HFF-Myc (cell line): ENCODE results near the gene RREB1.
A peak's percentile ranks its signal among the peaks of the same experiment; 100 is the strongest.

Experiments
- DNase-seq: peaks from one replicate; pipeline ENCODE4 v3.0.0-alpha.2; 2011; ENCODE audit warnings: low read depth; ENCODE audit errors: extremely low read depth
- H3K4me3 ChIP-seq: replicated peaks from 2 replicates; pipeline ENCODE4 v1.5.1; 2011; ENCODE audit warnings: low read depth, mild to moderate bottlenecking, control low read depth, low read length
- CTCF ChIP-seq: IDR thresholded peaks from 2 replicates; pipeline ENCODE4 v1.5.1; 2012; ENCODE audit warnings: mild to moderate bottlenecking, low read depth, low read length, control low read depth; ENCODE audit errors: missing control alignments

RREB1 gene

GRCh38 chr6:7108196-7108963, 619 bp downstream of the RREB1 start:
- TF ChIP-seq CTCF = no peak
- H3K4me3 ChIP-seq = peak overlapping the region; percentile 97
- no peak for DNase-seq

- TF ChIP-seq CTCF = no peak
- peak; percentile 20 for DNase-seq
Observed at GRCh38 chr6:7108964-7109836, 1.4 kb downstream of the RREB1 start.

GRCh38 chr6:7110092-7110792, 2.5 kb downstream of the RREB1 start:
- TF ChIP-seq CTCF = no peak
- no peak for DNase-seq
- peak overlapping the region; percentile 97 for H3K4me3 ChIP-seq

More at GRCh38 chr6:7108964-7109836, 1.4 kb downstream of the RREB1 start:
- H3K4me3 ChIP-seq = peak overlapping the region; percentile 97

GRCh38 chr6:7111095-7111690, 3.4 kb downstream of the RREB1 start:
- TF ChIP-seq CTCF = no peak
- no peak for DNase-seq
- H3K4me3 ChIP-seq = no peak overlapping the region

- H3K4me3 ChIP-seq = no peak overlapping the region
- TF ChIP-seq CTCF = no peak
- no peak for DNase-seq
Observed at GRCh38 chr6:7112171-7112570, 4.4 kb downstream of the RREB1 start.

- no peak overlapping the region for H3K4me3 ChIP-seq
- no peak for DNase-seq
Observed at GRCh38 chr6:7112741-7113313, 5.1 kb downstream of the RREB1 start.

More at GRCh38 chr6:7112741-7113313, 5.1 kb downstream of the RREB1 start:
- no peak for TF ChIP-seq CTCF
